Pancreas (tissue), 10 donors: ENCODE data around the gene CUX1. TPM values are rescaled to one million over a fixed set of nuclear protein-coding genes. Genes with fewer than 3 reads are reported as not detected.
"Not testable (repeated sequence)": the region's sequence is repeated elsewhere in the genome, so short reads cannot be mapped to it uniquely, and the experiment has no call there.

ENCODE experiments used
- ATAC-seq, 4 donors: fragments of 200-7000 bp; cut with Tn5 transposase; one replicate each; pipeline versions ENCODE4 v1.8.0 to v1.9.1; 2020; ENCODE audit warnings: mild to moderate bottlenecking in 4 of 4, moderate library complexity in 4 of 4
- DNase-seq, 6 donors: peaks; one replicate each; pipeline ENCODE4 v3.0.0-alpha.2; 2020
- FAIRE-seq: peaks from 2 replicates; lab custom pipeline; 2012; peaks lifted over from hg19 to GRCh38; lab: Jason Lieb, UNC
- H3K27ac ChIP-seq, 4 donors: fragments of 200-600 bp; sonication (generic); 1 replicate in 3 of 4; 2 replicates in 1 of 4; pipeline versions ENCODE4 v1.5.0 to v1.8.0; 2020
- H3K27me3 ChIP-seq, 4 donors: fragments of 200-600 bp; one replicate each; pipeline ENCODE4 v1.8.0; 2021
- H3K36me3 ChIP-seq, 3 donors: fragments of 200-600 bp; sonication (generic) in 1 of 3; one replicate each; pipeline versions ENCODE4 v1.5.0 to v1.8.0; 2020 to 2021
- H3K4me1 ChIP-seq, 3 donors: fragments of 200-600 bp; one replicate each; pipeline ENCODE4 v1.8.0; 2021
- H3K4me3 ChIP-seq, 4 donors: fragments of 200-600 bp; sonication (generic) in 2 of 4; one replicate each; pipeline versions ENCODE4 v1.5.0 to v1.8.0; 2020 to 2021
- H3K9me3 ChIP-seq, 4 donors: fragments of 200-600 bp; one replicate each; pipeline ENCODE4 v1.8.0; 2021
- WGBS, 2 donors: extraction: QIAGEN DNeasy Blood & Tissue Kit; methylation state at CpG; one replicate each; pipeline ENCODE4 v1.1.7; 2013; 5-methylcytosine and 5-hydroxymethylcytosine counted together
- intact Hi-C, 3 donors: fragments of 100-400 bp; cut with DNase I; formaldehyde crosslinking; loops; one replicate each; pipeline versions ENCODE4 v1.11.1 to v1.14.2; 2022
- polyA plus RNA-seq, 2 donors: library from polyadenylated mRNA; stranded (reverse); fragments of 200-250 nt; gene quantifications; one replicate each; pipeline ENCODE4 v1.2.3, GENCODE V29; 2013
- total RNA-seq, 6 donors: library from RNA; stranded (reverse); fragmentation: NEBNext Ultra II Directional in 4 of 6; extraction: Animal tissue kit (Norgen Biotek cat#: 25700) in 4 of 6; gene quantifications; one replicate each; pipeline versions ENCODE4 v1.2.1 to v1.2.4, GENCODE V29; 2021 to 2023
- TF ChIP-seq, protein P1 (sequence below), 4 donors: fragments of 200-600 bp; sonication (generic) in 3 of 4; IDR thresholded peaks; one replicate each; pipeline versions ENCODE4 v1.5.0 to v1.8.0; 2021; ENCODE audit warnings: antibody characterized with exemption in 4 of 4
- donor health status: healthy with polysubstance abuse.
- donor health status: DM: no; HTN: no; CAD: no; lungs with moderate emphysema.
- donor health status: DM: no; HTN: no; CAD: no.
- donor health status: control.
- donor health status: control.
- donor health status: Bipolar disorder and iron deficiency.
- donor health status: DM: yes; HTN: yes; CAD: no.
- donor health status: DM: no; HTN: no; CAD: no.
- donor health status: DM: no; HTN: no; CAD: no.
- donor health status: DM: yes; HTN: yes; CAD: no.

The CUX1 gene
- total and polyA plus RNA-seq, 8 donors, result 18.9 to 61.2 (median 45.1) TPM

GRCh38 chr7:101867265-101867664 is 49.8 kb downstream of the CUX1 start:
- 96 to 98% methylated on average over 12 of the region's 12 CpGs for WGBS, 2 donors
- intact Hi-C loops, result no loop called here
- no peak overlapping the region for H3K27ac ChIP-seq
- DNase-seq, result no peak
- TF ChIP-seq, protein P1, sequence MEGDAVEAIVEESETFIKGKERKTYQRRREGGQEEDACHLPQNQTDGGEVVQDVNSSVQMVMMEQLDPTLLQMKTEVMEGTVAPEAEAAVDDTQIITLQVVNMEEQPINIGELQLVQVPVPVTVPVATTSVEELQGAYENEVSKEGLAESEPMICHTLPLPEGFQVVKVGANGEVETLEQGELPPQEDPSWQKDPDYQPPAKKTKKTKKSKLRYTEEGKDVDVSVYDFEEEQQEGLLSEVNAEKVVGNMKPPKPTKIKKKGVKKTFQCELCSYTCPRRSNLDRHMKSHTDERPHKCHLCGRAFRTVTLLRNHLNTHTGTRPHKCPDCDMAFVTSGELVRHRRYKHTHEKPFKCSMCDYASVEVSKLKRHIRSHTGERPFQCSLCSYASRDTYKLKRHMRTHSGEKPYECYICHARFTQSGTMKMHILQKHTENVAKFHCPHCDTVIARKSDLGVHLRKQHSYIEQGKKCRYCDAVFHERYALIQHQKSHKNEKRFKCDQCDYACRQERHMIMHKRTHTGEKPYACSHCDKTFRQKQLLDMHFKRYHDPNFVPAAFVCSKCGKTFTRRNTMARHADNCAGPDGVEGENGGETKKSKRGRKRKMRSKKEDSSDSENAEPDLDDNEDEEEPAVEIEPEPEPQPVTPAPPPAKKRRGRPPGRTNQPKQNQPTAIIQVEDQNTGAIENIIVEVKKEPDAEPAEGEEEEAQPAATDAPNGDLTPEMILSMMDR (IDR thresholded peaks at IDR 0.05), result no peak
- FAIRE-seq, result no peak
- H3K36me3 ChIP-seq, result no peaks in the 10 kb centered on the region
- H3K9me3 ChIP-seq, result no peaks in the 10 kb centered on the region
- no peak for ATAC-seq
- H3K4me1 ChIP-seq, result peaks cover 0 to 11% (median 9%) of the 10 kb centered on the region in 3 donors
- no peaks in the 10 kb centered on the region for H3K27me3 ChIP-seq
- H3K4me3 ChIP-seq, result no peak overlapping the region

GRCh38 chr7:101867681-101868080 is 50.3 kb downstream of the CUX1 start:
- DNase-seq, FAIRE-seq, intact Hi-C loops, H3K4me3 ChIP-seq, ATAC-seq, H3K27ac ChIP-seq, H3K36me3 ChIP-seq, H3K9me3 ChIP-seq, H3K27me3 ChIP-seq: not testable (repeated sequence)
- 94 to 95% methylated on average over 6 of the region's 6 CpGs for WGBS, 2 donors
- peaks cover 0 to 11% (median 9%) of the 10 kb centered on the region in 3 donors for H3K4me1 ChIP-seq

DNA sequence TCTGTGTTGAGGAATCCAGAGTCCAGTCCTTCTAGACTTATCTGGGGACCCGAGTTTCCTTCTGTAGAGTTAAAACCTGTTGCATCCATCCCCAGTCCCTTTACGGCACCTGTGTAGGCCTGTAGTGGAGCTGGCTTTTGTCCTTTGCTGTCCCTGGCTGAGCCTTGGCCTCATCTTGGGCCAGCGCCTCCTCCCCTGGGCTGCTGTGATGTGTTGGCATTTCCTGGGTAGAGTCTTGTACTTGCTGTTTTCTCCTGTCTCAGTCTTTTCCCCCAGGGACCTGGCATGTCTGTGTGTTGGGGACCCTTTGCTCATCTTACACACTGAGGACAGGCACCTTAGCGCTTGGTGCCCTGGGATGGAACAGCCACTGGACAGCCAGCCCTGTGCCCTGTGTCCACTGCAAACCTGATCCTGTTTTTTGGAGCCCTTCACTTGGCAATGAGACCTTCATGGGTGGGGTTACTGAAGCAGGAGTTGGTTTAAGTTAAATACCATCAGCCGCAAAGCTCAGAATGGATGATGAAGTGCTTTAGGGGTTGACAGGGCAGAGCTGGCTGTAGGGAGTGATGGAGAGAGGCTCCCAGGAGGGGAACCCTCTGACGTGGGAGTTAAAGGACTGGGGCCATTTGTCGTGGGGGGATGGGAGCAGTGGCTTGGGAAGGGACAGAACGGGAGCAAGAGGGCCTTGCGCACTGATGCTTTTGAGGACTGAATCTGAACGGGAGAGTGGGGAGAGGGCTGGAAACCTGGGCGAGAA is 50.9 kb downstream of the CUX1 start:
- Histone ChIP-seq H3K36me3 (no peaks in the 10 kb centered on the region), H3K27ac (no peak overlapping the region), H3K27me3 (no peaks in the 10 kb centered on the region), H3K4me1 (peaks cover 0 to 11% (median 9%) of the 10 kb centered on the region in 3 donors), H3K4me3 (no peak overlapping the region), H3K9me3 (no peaks in the 10 kb centered on the region)
- ATAC-seq (no peak), DNase-seq (no peak), FAIRE-seq (no peak)
- intact Hi-C loops, result no loop called here
- 88 to 93% methylated on average over 11 of the region's 11 CpGs for WGBS, 2 donors
- TF ChIP-seq, protein P1 (IDR thresholded peaks at IDR 0.05), result no peak

GRCh38 chr7:101869026-101869900 is 51.8 kb downstream of the CUX1 start:
- no peak for ATAC-seq
- FAIRE-seq, result no peak
- TF ChIP-seq, protein P1 (IDR thresholded peaks at IDR 0.05), result no peak
- 83 to 86% methylated on average over 36 to 38 of the region's 38 CpGs for WGBS, 2 donors
- H3K4me3 ChIP-seq, result no peak overlapping the region
- H3K9me3 ChIP-seq, result no peaks in the 10 kb centered on the region
- H3K4me1 ChIP-seq, result peaks cover 0 to 11% (median 9%) of the 10 kb centered on the region in 3 donors
- H3K36me3 ChIP-seq, result no peaks in the 10 kb centered on the region
- H3K27ac ChIP-seq, result no peak overlapping the region
- intact Hi-C loops, result no loop called here
- H3K27me3 ChIP-seq, result no peaks in the 10 kb centered on the region
- DNase-seq, result no peak

DNA sequence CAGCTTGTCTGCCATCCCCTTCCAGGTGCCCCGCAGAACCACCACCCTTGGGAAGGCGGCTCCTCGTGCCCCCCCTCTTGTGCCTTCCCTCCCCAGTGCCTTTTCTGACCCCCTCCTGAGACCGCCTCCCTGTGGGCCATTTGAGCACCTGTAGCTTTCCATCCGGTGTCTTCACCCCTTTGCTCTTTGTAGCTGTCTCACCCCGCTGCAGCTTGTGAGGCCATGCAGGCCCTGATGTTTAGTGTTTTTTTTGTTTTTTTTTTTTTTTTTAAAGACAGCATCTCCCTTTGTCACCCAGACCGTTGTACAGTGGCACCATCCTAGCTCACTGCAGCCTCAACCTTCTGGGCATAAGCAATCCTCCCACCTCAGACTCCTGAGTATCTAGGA is 52.5 kb downstream of the CUX1 start:
- Histone ChIP-seq H3K4me1 (peaks cover 0 to 11% (median 9%) of the 10 kb centered on the region in 3 donors), H3K27me3 (no peaks in the 10 kb centered on the region), H3K4me3 (no peak overlapping the region), H3K9me3 (no peaks in the 10 kb centered on the region), H3K36me3 (no peaks in the 10 kb centered on the region), H3K27ac (peak overlapping the region in 2 of 4 donors; percentile 35 to 53)
- 74 to 80% methylated on average over 7 of the region's 7 CpGs for WGBS, 2 donors
- intact Hi-C loops, result no loop called here
- FAIRE-seq (no peak), ATAC-seq (no peak), DNase-seq (no peak)
- TF ChIP-seq, protein P1 (IDR thresholded peaks at IDR 0.05), result no peak
